GM12878 (cell line): ENCODE measurements around the gene HSF5.

ENCODE experiments used
- CTCF ChIP-seq, 3 experiments: IDR thresholded peaks in 2 of 3; conservative IDR thresholded peaks in 1 of 3; 2 replicates each; pipeline ENCODE4 v1.5.1; 2011; ENCODE audit warnings: low read depth in 3 of 3, low read length in 3 of 3, mild to moderate bottlenecking in 3 of 3, control low read depth in 2 of 3, moderate library complexity in 2 of 3, inconsistent platforms in 1 of 3, mixed read lengths in 1 of 3; ENCODE audit not compliant: control insufficient read depth in 2 of 3, insufficient read depth in 1 of 3; ENCODE audit errors: extremely low read depth in 1 of 3
- NR2C2 ChIP-seq: IDR thresholded peaks from 2 replicates; pipeline ENCODE4 v1.6.1; 2011; ENCODE audit warnings: borderline replicate concordance, low read depth; ENCODE audit not compliant: control insufficient read depth, insufficient read length

GRCh38 chr17:58506354-58507080, 18.3 kb upstream of the HSF5 start:
- TF ChIP-seq CTCF (IDR thresholded peaks at IDR 0.05 in 2 of 3, conservative IDR thresholded peaks at IDR 0.05 in 1 of 3; ENCODE audit: control insufficient read depth in 2 of 3, extremely low read depth in 1 of 3, insufficient read depth in 1 of 3, low read depth in 3 of 3, low read length in 3 of 3): no peak
- TF ChIP-seq NR2C2: no peak
